Measurements from ENCODE around the gene LRMDA. TPM values are rescaled to one million over a fixed set of nuclear protein-coding genes. Genes with fewer than 3 reads are reported as not detected.

The LRMDA gene
- total RNA-seq, 1 donor from 2014 or later = 19.4 TPM

DNA sequence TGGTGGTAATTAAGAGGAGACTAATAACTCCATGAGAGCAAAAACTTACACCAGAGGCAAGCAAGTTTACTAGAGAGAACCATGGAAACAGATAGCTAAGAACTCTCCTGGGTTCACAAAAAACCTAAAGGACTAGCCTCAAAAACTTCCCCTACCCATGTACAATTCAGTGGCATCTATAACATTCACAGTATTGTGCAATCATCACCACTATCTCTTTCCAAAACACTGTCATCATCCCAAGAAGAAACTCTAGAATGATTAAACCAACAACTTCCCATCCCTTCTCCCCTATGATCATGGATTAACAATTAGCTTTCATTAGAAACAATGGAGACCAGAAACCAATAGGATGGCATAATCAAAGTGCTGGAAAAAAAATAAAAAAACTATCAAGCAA lies 1038.3 kb downstream of the LRMDA start:
- H3K4me3 Mint-ChIP-seq (ENCODE audit: unreplicated experiment) = no peak overlapping the region
- H3K4me1 Mint-ChIP-seq (ENCODE audit: unreplicated experiment) = no peaks in the 10 kb centered on the region
- no peak for DNase-seq (ENCODE audit: low spot score)
- H3K9me3 Mint-ChIP-seq (ENCODE audit: unreplicated experiment) = no peaks in the 10 kb centered on the region
- H3K27me3 Mint-ChIP-seq (ENCODE audit: unreplicated experiment) = no peaks in the 10 kb centered on the region
- TF ChIP-seq, protein P1, sequence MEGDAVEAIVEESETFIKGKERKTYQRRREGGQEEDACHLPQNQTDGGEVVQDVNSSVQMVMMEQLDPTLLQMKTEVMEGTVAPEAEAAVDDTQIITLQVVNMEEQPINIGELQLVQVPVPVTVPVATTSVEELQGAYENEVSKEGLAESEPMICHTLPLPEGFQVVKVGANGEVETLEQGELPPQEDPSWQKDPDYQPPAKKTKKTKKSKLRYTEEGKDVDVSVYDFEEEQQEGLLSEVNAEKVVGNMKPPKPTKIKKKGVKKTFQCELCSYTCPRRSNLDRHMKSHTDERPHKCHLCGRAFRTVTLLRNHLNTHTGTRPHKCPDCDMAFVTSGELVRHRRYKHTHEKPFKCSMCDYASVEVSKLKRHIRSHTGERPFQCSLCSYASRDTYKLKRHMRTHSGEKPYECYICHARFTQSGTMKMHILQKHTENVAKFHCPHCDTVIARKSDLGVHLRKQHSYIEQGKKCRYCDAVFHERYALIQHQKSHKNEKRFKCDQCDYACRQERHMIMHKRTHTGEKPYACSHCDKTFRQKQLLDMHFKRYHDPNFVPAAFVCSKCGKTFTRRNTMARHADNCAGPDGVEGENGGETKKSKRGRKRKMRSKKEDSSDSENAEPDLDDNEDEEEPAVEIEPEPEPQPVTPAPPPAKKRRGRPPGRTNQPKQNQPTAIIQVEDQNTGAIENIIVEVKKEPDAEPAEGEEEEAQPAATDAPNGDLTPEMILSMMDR (IDR thresholded peaks at IDR 0.05; ENCODE audit: unreplicated experiment) = no peak
- H3K27ac Mint-ChIP-seq (ENCODE audit: unreplicated experiment) = no peak overlapping the region
- H3K36me3 Mint-ChIP-seq (ENCODE audit: low read depth, unreplicated experiment) = no peaks in the 10 kb centered on the region

- no peaks in the 10 kb centered on the region for H3K4me1 Mint-ChIP-seq (ENCODE audit: unreplicated experiment)
- H3K27me3 Mint-ChIP-seq (ENCODE audit: unreplicated experiment) = no peaks in the 10 kb centered on the region
- H3K4me3 Mint-ChIP-seq (ENCODE audit: unreplicated experiment) = no peak overlapping the region
- H3K27ac Mint-ChIP-seq (ENCODE audit: unreplicated experiment) = no peak overlapping the region
- H3K36me3 Mint-ChIP-seq (ENCODE audit: low read depth, unreplicated experiment) = no peaks in the 10 kb centered on the region
- no peak for DNase-seq (ENCODE audit: low spot score)
- H3K9me3 Mint-ChIP-seq (ENCODE audit: unreplicated experiment) = peaks cover 4% of the 10 kb centered on the region
- TF ChIP-seq, protein P1 (IDR thresholded peaks at IDR 0.05; ENCODE audit: unreplicated experiment) = no peak
Measured at GRCh38 chr10:76479103-76479790, 1047.8 kb downstream of the LRMDA start.

DNA sequence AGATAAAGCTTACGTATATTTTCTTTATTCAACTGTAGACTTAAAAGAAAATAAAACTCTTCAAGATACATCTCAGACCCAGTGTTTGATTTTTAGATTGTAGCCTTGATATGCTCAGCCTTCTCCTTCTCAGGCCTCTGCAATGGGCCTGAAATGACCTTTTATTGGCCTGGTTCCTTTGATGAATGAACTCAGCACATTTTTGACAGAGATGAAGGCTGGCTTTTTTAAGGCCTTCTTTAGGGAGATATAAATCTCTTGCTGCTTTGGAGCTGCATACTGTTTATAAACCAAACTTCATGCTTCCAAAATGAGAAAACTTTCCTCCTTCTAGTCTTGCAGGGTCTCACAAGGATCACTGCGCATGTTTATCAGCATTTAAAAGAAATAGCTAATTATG lies 1049.8 kb downstream of the LRMDA start:
- TF ChIP-seq, protein P1 (IDR thresholded peaks at IDR 0.05; ENCODE audit: unreplicated experiment) = no peak
- Mint-ChIP-seq H3K27ac (ENCODE audit: unreplicated experiment) (no peak overlapping the region), H3K4me3 (ENCODE audit: unreplicated experiment) (no peak overlapping the region), H3K4me1 (ENCODE audit: unreplicated experiment) (no peaks in the 10 kb centered on the region), H3K27me3 (ENCODE audit: unreplicated experiment) (no peaks in the 10 kb centered on the region), H3K36me3 (ENCODE audit: low read depth, unreplicated experiment) (no peaks in the 10 kb centered on the region), H3K9me3 (ENCODE audit: unreplicated experiment) (peaks cover 4% of the 10 kb centered on the region)
- DNase-seq (ENCODE audit: low spot score) = no peak

DNA sequence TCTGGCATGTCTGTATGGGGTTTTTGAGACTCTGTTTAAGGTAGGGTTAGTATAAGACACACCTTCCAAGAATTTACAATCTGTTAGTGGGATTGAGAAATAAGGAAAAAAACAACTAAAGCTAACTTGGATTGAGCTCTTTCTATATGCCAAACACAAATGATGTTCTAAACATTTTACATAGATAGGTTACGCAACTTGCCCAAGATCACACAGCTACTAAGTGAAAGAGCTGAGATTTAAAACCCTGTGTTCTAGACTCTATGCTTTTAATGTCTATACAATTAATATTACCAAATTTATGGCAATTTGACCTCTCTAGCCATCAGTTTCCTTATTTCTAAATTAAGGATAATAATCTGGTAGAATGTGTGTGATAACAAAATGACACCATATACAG lies 1056.2 kb downstream of the LRMDA start:
- no peak for DNase-seq (ENCODE audit: low spot score)

GRCh38 chr10:76488602-76489001 lies 1057.2 kb downstream of the LRMDA start:
- Mint-ChIP-seq H3K27ac (ENCODE audit: unreplicated experiment) (no peak overlapping the region), H3K27me3 (ENCODE audit: unreplicated experiment) (peaks cover 1% of the 10 kb centered on the region), H3K4me1 (ENCODE audit: unreplicated experiment) (no peaks in the 10 kb centered on the region), H3K9me3 (ENCODE audit: unreplicated experiment) (no peaks in the 10 kb centered on the region), H3K36me3 (ENCODE audit: low read depth, unreplicated experiment) (no peaks in the 10 kb centered on the region), H3K4me3 (ENCODE audit: unreplicated experiment) (no peak overlapping the region)
- TF ChIP-seq, protein P1 (IDR thresholded peaks at IDR 0.05; ENCODE audit: unreplicated experiment) = no peak
- no peak for DNase-seq (ENCODE audit: low spot score)

More for the DNA sequence above, 1056.2 kb downstream of the LRMDA start:
- H3K27me3 Mint-ChIP-seq (ENCODE audit: unreplicated experiment) = peaks cover 1% of the 10 kb centered on the region
- no peaks in the 10 kb centered on the region for H3K4me1 Mint-ChIP-seq (ENCODE audit: unreplicated experiment)
- no peaks in the 10 kb centered on the region for H3K36me3 Mint-ChIP-seq (ENCODE audit: low read depth, unreplicated experiment)
- no peak overlapping the region for H3K4me3 Mint-ChIP-seq (ENCODE audit: unreplicated experiment)
- TF ChIP-seq, protein P1 (IDR thresholded peaks at IDR 0.05; ENCODE audit: unreplicated experiment) = no peak
- no peak overlapping the region for H3K27ac Mint-ChIP-seq (ENCODE audit: unreplicated experiment)
- H3K9me3 Mint-ChIP-seq (ENCODE audit: unreplicated experiment) = no peaks in the 10 kb centered on the region
